H1 (cell line): ENCODE measurements around the gene IRGC. TPM values are rescaled to one million over a fixed set of nuclear protein-coding genes. Genes with fewer than 3 reads are reported as not detected.

Experiments used
- CTCF ChIA-PET: fragments of 300-600 bp; sonication (Branson Sonifier 250); formaldehyde crosslinking; loops from one replicate; lab custom pipeline; 2021; ENCODE audit not compliant: partially characterized antibody; lab: Charles Lee
- POLR2A ChIA-PET: fragments of 300-600 bp; sonication (Branson Sonifier 250); formaldehyde crosslinking; loops from one replicate; lab custom pipeline; 2021; ENCODE audit warnings: inconsistent platforms; ENCODE audit not compliant: partially characterized antibody; lab: Charles Lee
- DNase-seq, 2 experiments: peaks; one replicate each; pipeline versions ENCODE4 v3.0.0 to v3.0.0-alpha.2; 2010 to 2022; ENCODE audit warnings: low spot score in 2 of 2, low read depth in 1 of 2, mixed read lengths in 1 of 2
- FAIRE-seq: peaks from 2 replicates; lab custom pipeline; 2011; peaks lifted over from hg19 to GRCh38; lab: Jason Lieb, UNC
- H2AFZ ChIP-seq: 2 replicates; pipeline ENCODE4 v1.8.1; 2012; ENCODE audit warnings: low read length, inconsistent platforms
- H2AK5ac ChIP-seq: 2 replicates; pipeline ENCODE4 v1.6.1; 2013; ENCODE audit warnings: low read depth, low read length
- H2BK120ac ChIP-seq: replicated peaks from 2 replicates; pipeline ENCODE3; 2013; ENCODE audit warnings: low read depth, low read length, inconsistent platforms
- H2BK12ac ChIP-seq: 2 replicates; pipeline ENCODE4 v1.6.1; 2013; ENCODE audit warnings: low read depth, low read length
- H2BK15ac ChIP-seq: 2 replicates; pipeline ENCODE4 v1.6.1; 2013; ENCODE audit warnings: low read length
- H2BK20ac ChIP-seq: 2 replicates; pipeline ENCODE4 v1.6.1; 2013; ENCODE audit warnings: low read length
- H2BK5ac ChIP-seq: 2 replicates; pipeline ENCODE4 v1.6.1; 2013; ENCODE audit warnings: low read depth, low read length
- H3K14ac ChIP-seq: 2 replicates; pipeline ENCODE4 v1.6.1; 2013; ENCODE audit warnings: inconsistent platforms; ENCODE audit not compliant: insufficient read length
- H3K18ac ChIP-seq: 2 replicates; pipeline ENCODE4 v1.6.1; 2013; ENCODE audit warnings: low read length; ENCODE audit errors: extremely low read depth
- H3K23ac ChIP-seq: 2 replicates; pipeline ENCODE4 v1.6.1; 2013; ENCODE audit warnings: inconsistent platforms; ENCODE audit not compliant: insufficient read length
- H3K23me2 ChIP-seq: 2 replicates; pipeline ENCODE4 v1.6.1; 2013; ENCODE audit warnings: low read depth, low read length
- H3K27ac ChIP-seq: 2 replicates; pipeline ENCODE4 v1.6.1; 2011; ENCODE audit warnings: low read depth, low read length, inconsistent platforms
- H3K27me3 ChIP-seq, 4 experiments: replicated peaks in 1 of 4; 1 replicate in 1 of 4; 2 replicates in 3 of 4; pipeline versions ENCODE4 v1.6.1 to v1.8.1; 2011 to 2013; ENCODE audit warnings: low read length in 3 of 4, mild to moderate bottlenecking in 3 of 4, inconsistent platforms in 2 of 4, mixed read lengths in 2 of 4, moderate library complexity in 1 of 4; ENCODE audit not compliant: control insufficient read depth in 3 of 4, insufficient read depth in 3 of 4; ENCODE audit errors: extremely low read depth in 1 of 4
- H3K36me3 ChIP-seq, 4 experiments: 2 replicates each; pipeline versions ENCODE4 v1.6.1 to v1.8.1; 2011 to 2013; ENCODE audit warnings: mild to moderate bottlenecking in 4 of 4, low read length in 3 of 4, moderate library complexity in 2 of 4, control low read depth in 1 of 4, inconsistent platforms in 1 of 4; ENCODE audit not compliant: insufficient read depth in 4 of 4, control insufficient read depth in 2 of 4
- H3K4ac ChIP-seq: replicated peaks from 2 replicates; pipeline ENCODE3; 2013; ENCODE audit warnings: low read length, low read depth, mixed read lengths, inconsistent platforms; ENCODE audit not compliant: insufficient read length
- H3K4me1 ChIP-seq, 4 experiments: replicated peaks in 1 of 4; 1 replicate in 1 of 4; 2 replicates in 3 of 4; pipeline versions ENCODE4 v1.6.1 to v1.8.1; 2011 to 2013; ENCODE audit warnings: low read length in 3 of 4, inconsistent platforms in 2 of 4, mixed read lengths in 1 of 4; ENCODE audit not compliant: insufficient read depth in 4 of 4, control insufficient read depth in 3 of 4
- H3K4me2 ChIP-seq, 2 experiments: 2 replicates each; pipeline versions ENCODE4 v1.6.1 to v1.8.1; 2011 to 2013; ENCODE audit warnings: low read depth in 2 of 2, low read length in 2 of 2, control low read depth in 1 of 2, inconsistent platforms in 1 of 2, mild to moderate bottlenecking in 1 of 2; ENCODE audit not compliant: insufficient read depth in 1 of 2
- H3K4me3 ChIP-seq, 4 experiments: fragments of 200-600, 300-600 bp in 1 of 4; sonication (generic), shearing (Covaris generic), sonication (Bioruptor Twin) in 1 of 4; 2 replicates each; pipeline versions ENCODE4 v1.5.1 to v1.8.1; 2011 to 2016; ENCODE audit warnings: low read length in 4 of 4, low read depth in 3 of 4, control low read depth in 2 of 4, inconsistent platforms in 2 of 4, mild to moderate bottlenecking in 2 of 4, mixed read lengths in 1 of 4, moderate library complexity in 1 of 4; ENCODE audit not compliant: insufficient read depth in 2 of 4; ENCODE audit errors: extremely low read depth in 1 of 4
- H3K56ac ChIP-seq: replicated peaks from 2 replicates; pipeline ENCODE3; 2013; ENCODE audit warnings: low read depth, mild to moderate bottlenecking, mixed read lengths, low read length, inconsistent platforms; ENCODE audit not compliant: insufficient read length
- H3K79me1 ChIP-seq: 2 replicates; pipeline ENCODE4 v1.6.1; 2013; ENCODE audit warnings: low read depth, low read length, control low read depth
- H3K79me2 ChIP-seq, 2 experiments: 2 replicates each; pipeline versions ENCODE4 v1.6.1 to v1.8.1; 2012 to 2013; ENCODE audit warnings: low read length in 2 of 2, mild to moderate bottlenecking in 2 of 2, inconsistent platforms in 1 of 2; ENCODE audit not compliant: insufficient read depth in 2 of 2, control insufficient read depth in 1 of 2
- H3K9ac ChIP-seq, 4 experiments: replicated peaks in 1 of 4; 1 replicate in 1 of 4; 2 replicates in 3 of 4; pipeline versions ENCODE4 v1.6.1 to v1.8.1; 2011 to 2013; ENCODE audit warnings: low read depth in 3 of 4, low read length in 3 of 4, control low read depth in 2 of 4, mild to moderate bottlenecking in 2 of 4, moderate library complexity in 2 of 4, inconsistent platforms in 1 of 4; ENCODE audit errors: extremely low read depth in 1 of 4
- H3K9me3 ChIP-seq, 2 experiments: 2 replicates each; pipeline versions ENCODE4 v1.6.1 to v1.8.1; 2012 to 2013; ENCODE audit warnings: mild to moderate bottlenecking in 2 of 2, moderate library complexity in 2 of 2, control low read depth in 1 of 2, inconsistent platforms in 1 of 2, low read depth in 1 of 2, low read length in 1 of 2, mixed read lengths in 1 of 2; ENCODE audit not compliant: insufficient read depth in 2 of 2
- H4K20me1 ChIP-seq, 2 experiments: replicated peaks in 1 of 2; 2 replicates each; pipeline versions ENCODE3 to v1.8.1; 2011 to 2013; ENCODE audit warnings: inconsistent platforms in 2 of 2, low read length in 2 of 2, mild to moderate bottlenecking in 1 of 2; ENCODE audit not compliant: insufficient read depth in 2 of 2, control insufficient read depth in 1 of 2
- H4K5ac ChIP-seq: 2 replicates; pipeline ENCODE4 v1.6.1; 2013; ENCODE audit warnings: low read length, low read depth, mixed read lengths, inconsistent platforms; ENCODE audit not compliant: insufficient read length
- H4K8ac ChIP-seq: 2 replicates; pipeline ENCODE4 v1.8.0; 2013; ENCODE audit warnings: mild to moderate bottlenecking, moderate library complexity, low read length, inconsistent platforms; ENCODE audit not compliant: insufficient read depth; ENCODE audit errors: extremely low read depth
- H4K91ac ChIP-seq: replicated peaks from 2 replicates; pipeline ENCODE3; 2013; ENCODE audit warnings: low read length, mixed read lengths, inconsistent platforms; ENCODE audit not compliant: insufficient read length
- CEBPB ChIP-seq: IDR thresholded peaks from 2 replicates; pipeline ENCODE4 v1.6.1; 2012; ENCODE audit warnings: low read depth, low read length
- GABPA ChIP-seq: IDR thresholded peaks from 2 replicates; pipeline ENCODE4 v1.6.1; 2011; ENCODE audit warnings: mild to moderate bottlenecking, low read length, moderate library complexity, borderline replicate concordance; ENCODE audit not compliant: insufficient read depth
- HDAC2 ChIP-seq, 2 experiments: fragments of 300-600 bp in 1 of 2; sonication (generic) in 1 of 2; IDR thresholded peaks; 2 replicates each; pipeline ENCODE4 v1.6.1; 2011 to 2012; ENCODE audit warnings: low read depth in 2 of 2, low read length in 2 of 2, mild to moderate bottlenecking in 2 of 2, moderate library complexity in 2 of 2, borderline replicate concordance in 1 of 2, inconsistent platforms in 1 of 2
- HDAC6 ChIP-seq: IDR thresholded peaks from one replicate; pipeline ENCODE4 v1.7.1; 2012; ENCODE audit warnings: low read depth, mild to moderate bottlenecking, inconsistent platforms, low read length, moderate library complexity
- KDM4A ChIP-seq: IDR thresholded peaks from one replicate; pipeline ENCODE4 v1.7.1; 2012; ENCODE audit warnings: low read depth, mild to moderate bottlenecking, moderate library complexity, low read length, inconsistent platforms; ENCODE audit not compliant: severe bottlenecking
- NRF1 ChIP-seq: IDR thresholded peaks from 2 replicates; pipeline ENCODE4 v1.6.1; 2011; ENCODE audit warnings: mild to moderate bottlenecking, low read depth, low read length, improper control_type of control experiment
- POLR2AphosphoS5 ChIP-seq: IDR thresholded peaks from 2 replicates; pipeline ENCODE4 v1.6.1; 2011; ENCODE audit warnings: low read depth, low read length
- WGBS, 2 experiments: shearing (Covaris generic) in 1 of 2; methylation state at CpG; one replicate each; pipeline versions ENCODE4 v1.1.6 to v1.1.7; 2013 to 2015; ENCODE audit warnings: low lambda C conversion rate in 2 of 2, mixed read lengths in 2 of 2, inconsistent platforms in 1 of 2, low coverage in 1 of 2, missing lambda C conversion rate in 1 of 2; ENCODE audit not compliant: insufficient replicate concordance in 2 of 2, insufficient coverage in 1 of 2, insufficient read length in 1 of 2; ENCODE audit errors: extremely low coverage in 1 of 2, missing lambda C conversion rate in 1 of 2; 5-methylcytosine and 5-hydroxymethylcytosine counted together
- polyA plus RNA-seq, 7 experiments: library from polyadenylated mRNA; depleted of rRNA in 3 of 7; stranded (reverse) in 5 of 7; unstranded in 2 of 7; fragments of >200 nt in 5 of 7; fragments of 200-250 nt in 2 of 7; gene quantifications; 1 replicate in 5 of 7; 2 replicates in 1 of 7; 4 replicates in 1 of 7; pipeline versions ENCODE4 v1.2.1 to v1.2.3, GENCODE V29; 2011 to 2013; ENCODE audit warnings: missing spikeins in 2 of 7, mixed read lengths in 2 of 7
- total RNA-seq: library from RNA; stranded (reverse); fragmentation: NEBNext Ultra II Directional; extraction: Animal tissue kit (Norgen Biotek cat#: 25700); gene quantifications from 2 replicates; pipeline ENCODE4 v1.2.1, GENCODE V29; 2021

The IRGC gene
- total and polyA plus RNA-seq, 2 of the 8 experiments (the other 6 are each of a cell fraction or from before 2014, with no cell fraction given), result not detected

DNA sequence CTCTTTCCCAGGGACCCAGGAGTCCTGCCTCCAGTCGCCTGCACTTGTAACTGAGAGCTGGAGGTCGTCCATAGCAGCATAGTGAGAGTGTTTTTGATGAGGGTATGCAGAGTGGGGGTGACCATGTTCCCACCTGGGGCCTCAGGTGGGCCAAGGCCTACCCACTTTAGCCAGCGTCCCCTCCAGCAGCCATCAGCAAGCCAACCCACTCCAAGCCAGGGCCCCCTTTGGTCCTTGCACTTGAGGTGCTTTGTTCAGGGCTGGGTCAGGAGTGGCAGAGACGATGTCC lies 50.8 kb downstream of the IRGC start:
- Histone ChIP-seq H3K9me3 (no peaks in the 10 kb centered on the region), H3K56ac (no peak overlapping the region), H4K8ac (no peak overlapping the region), H3K4ac (no peak overlapping the region), H2BK120ac (no peak overlapping the region), H4K91ac (peak overlapping the region; percentile 32), H2BK12ac (no peak overlapping the region), H3K23me2 (no peaks in the 10 kb centered on the region), H3K9ac (no peak overlapping the region), H2AK5ac (no peak overlapping the region), H3K27me3 (peaks cover 0 to 6% (median under 1%) of the 10 kb centered on the region in 4 experiments; a peak in 2 of 7 replicates), H2BK5ac (no peak overlapping the region), H3K14ac (no peak overlapping the region), H4K5ac (no peak overlapping the region), H3K23ac (no peak overlapping the region), H3K4me3 (no peak overlapping the region), H2AFZ (no peak overlapping the region), H3K36me3 (no peaks in the 10 kb centered on the region), H3K79me1 (no peaks in the 10 kb centered on the region), H2BK15ac (no peak overlapping the region), H2BK20ac (no peak overlapping the region), H4K20me1 (peaks cover 0 to 2% of the 10 kb centered on the region in 2 experiments), H3K18ac (no peak overlapping the region), H3K4me1 (peaks cover 0 to 4% (median 2%) of the 10 kb centered on the region in 4 experiments; a peak in 3 of 7 replicates), H3K79me2 (no peaks in the 10 kb centered on the region), H3K27ac (no peak overlapping the region), H3K4me2 (no peak overlapping the region)
- TF ChIP-seq CEBPB, result no peak
- TF ChIP-seq GABPA, result no peak
- TF ChIP-seq HDAC6, result no peak
- no peak for TF ChIP-seq NRF1
- TF ChIP-seq KDM4A, result no peak
- TF ChIP-seq POLR2AphosphoS5, result no peak
- TF ChIP-seq HDAC2 (IDR thresholded peaks at IDR 0.05; ENCODE audit: borderline replicate concordance in 1 of 2, low read depth in 2 of 2, low read length in 2 of 2), result no peak
- WGBS, 2 experiments, result 47% methylated on average over 4 of the region's 4 CpGs; no CpG with 5 or more reads in 1 of the 2 experiments
- DNase-seq (no peak), FAIRE-seq (no peak)
- ChIA-PET POLR2A (interaction anchor here (0.9 to 4.1 kb wide), 2 partner anchors 12 to 18 kb away, joined by 3 to 33 read pairs; partner anchors contain the start of gene SMG9), CTCF (interaction anchor here (1.0 to 37.0 kb wide), 9 partner anchors 10 to 306 kb away, joined by 3 to 703 read pairs (median 6); partner anchors contain the start of genes KCNN4, SMG9 and ZNF221)
